CD4-positive, alpha-beta T cell treated with Interferon gamma for 1 hour (primary cell): ENCODE measurements around the gene AGAP1.

ENCODE experiments used
- DNase-seq: peaks from one replicate; pipeline ENCODE4 v3.0.0-alpha.2; 2020

Gene AGAP1

GRCh38 chr2:235670974-235671787, 177.3 kb downstream of the AGAP1 start:
- no peak for DNase-seq

- DNase-seq, result no peak
These were observed 178.9 kb downstream of the AGAP1 start for GRCh38 chr2:235672720-235673119.

GRCh38 chr2:235674146-235674545, 180.3 kb downstream of the AGAP1 start:
- DNase-seq, result no peak

- DNase-seq, result no peak
These were observed 181.0 kb downstream of the AGAP1 start for GRCh38 chr2:235674812-235675211.

- no peak for DNase-seq
These were observed 182.1 kb downstream of the AGAP1 start for GRCh38 chr2:235675678-235676535.

- DNase-seq, result no peak
These were observed 182.6 kb downstream of the AGAP1 start for GRCh38 chr2:235676536-235676799.

- no peak for DNase-seq
These were observed 183.5 kb downstream of the AGAP1 start for GRCh38 chr2:235677276-235677788.

GRCh38 chr2:235677937-235678336, 184.1 kb downstream of the AGAP1 start:
- DNase-seq, result no peak

GRCh38 chr2:235678712-235679111, 184.9 kb downstream of the AGAP1 start:
- no peak for DNase-seq

GRCh38 chr2:235679471-235679870, 185.6 kb downstream of the AGAP1 start:
- DNase-seq, result no peak

GRCh38 chr2:235685024-235685721, 191.3 kb downstream of the AGAP1 start:
- no peak for DNase-seq

GRCh38 chr2:235688511-235689426, 194.9 kb downstream of the AGAP1 start:
- no peak for DNase-seq

- no peak for DNase-seq
These were observed 195.6 kb downstream of the AGAP1 start for GRCh38 chr2:235689427-235689853.

- no peak for DNase-seq
These were observed 196.4 kb downstream of the AGAP1 start for GRCh38 chr2:235690082-235690808.

GRCh38 chr2:235690809-235691450, 197.1 kb downstream of the AGAP1 start:
- no peak for DNase-seq

GRCh38 chr2:235692076-235692475, 198.2 kb downstream of the AGAP1 start:
- DNase-seq, result no peak

GRCh38 chr2:235692671-235693171, 198.9 kb downstream of the AGAP1 start:
- DNase-seq, result no peak

GRCh38 chr2:235693279-235693678, 199.4 kb downstream of the AGAP1 start:
- DNase-seq, result no peak

GRCh38 chr2:235694721-235695601, 201.1 kb downstream of the AGAP1 start:
- no peak for DNase-seq

GRCh38 chr2:235695602-235695895, 201.7 kb downstream of the AGAP1 start:
- DNase-seq, result no peak
